Measurements from ENCODE around the gene ITPR2. TPM values are rescaled to one million over a fixed set of nuclear protein-coding genes. Genes with fewer than 3 reads are reported as not detected.
"Not testable (repeated sequence)": the region's sequence is repeated elsewhere in the genome, so short reads cannot be mapped to it uniquely, and the experiment has no call there.

ITPR2 gene
- total RNA-seq, 1 experiment from 2014 or later = 6.5 TPM

GRCh38 chr12:26359576-26359975, 473.4 kb downstream of the ITPR2 start:
- no peak for DNase-seq (ENCODE audit: low spot score)

- DNase-seq (ENCODE audit: low spot score) = no peak
Observed at GRCh38 chr12:26358651-26359050, 474.3 kb downstream of the ITPR2 start.

GRCh38 chr12:26347300-26347699, 485.7 kb downstream of the ITPR2 start:
- DNase-seq (ENCODE audit: low spot score) = no peak

- DNase-seq (ENCODE audit: low spot score) = no peak
Observed at GRCh38 chr12:26346736-26347135, 486.3 kb downstream of the ITPR2 start.

- DNase-seq (ENCODE audit: low spot score) = no peak
Observed at GRCh38 chr12:26345471-26346003, 487.5 kb downstream of the ITPR2 start.

- DNase-seq (ENCODE audit: low spot score) = no peak
Observed at GRCh38 chr12:26341491-26341890, 491.5 kb downstream of the ITPR2 start.

GRCh38 chr12:26340649-26341048, 492.3 kb downstream of the ITPR2 start:
- no peak for DNase-seq (ENCODE audit: low spot score)

GRCh38 chr12:26339976-26340375, 493.0 kb downstream of the ITPR2 start:
- no peak for DNase-seq (ENCODE audit: low spot score)

- peak; percentile 64 for DNase-seq (ENCODE audit: low spot score)
Observed at GRCh38 chr12:26338586-26339572, 494.1 kb downstream of the ITPR2 start.

GRCh38 chr12:26335651-26336050, 497.3 kb downstream of the ITPR2 start:
- DNase-seq (ENCODE audit: low spot score) = no peak

- no peak for DNase-seq (ENCODE audit: low spot score)
Observed at GRCh38 chr12:26334621-26335124, 498.3 kb downstream of the ITPR2 start.

GRCh38 chr12:26331960-26332359, 501.0 kb downstream of the ITPR2 start:
- DNase-seq (ENCODE audit: low spot score) = no peak

- DNase-seq (ENCODE audit: low spot score) = no peak
Observed at GRCh38 chr12:26331136-26331535, 501.9 kb downstream of the ITPR2 start.

GRCh38 chr12:26327975-26328644, 504.9 kb downstream of the ITPR2 start:
- no peak for DNase-seq (ENCODE audit: low spot score)

GRCh38 chr12:26323673-26324072, 509.3 kb downstream of the ITPR2 start:
- DNase-seq (ENCODE audit: low spot score) = no peak

GRCh38 chr12:26319511-26319910, 513.5 kb downstream of the ITPR2 start:
- DNase-seq (ENCODE audit: low spot score) = peak; percentile 73

GRCh38 chr12:26318661-26319068, 514.3 kb downstream of the ITPR2 start:
- peak; percentile 72 for DNase-seq (ENCODE audit: low spot score)

GRCh38 chr12:26317942-26318575, 514.9 kb downstream of the ITPR2 start:
- DNase-seq (ENCODE audit: low spot score) = peak; percentile 86

GRCh38 chr12:26314103-26314502, 518.9 kb downstream of the ITPR2 start:
- DNase-seq (ENCODE audit: low spot score) = not testable (repeated sequence)

GRCh38 chr12:26310489-26310888, 522.5 kb downstream of the ITPR2 start:
- DNase-seq (ENCODE audit: low spot score) = not testable (repeated sequence)

- DNase-seq (ENCODE audit: low spot score) = no peak
Observed at GRCh38 chr12:26309634-26310033, 523.4 kb downstream of the ITPR2 start.

- DNase-seq (ENCODE audit: low spot score) = no peak
Observed at GRCh38 chr12:26304273-26304672, 528.7 kb downstream of the ITPR2 start.
